Mesothelial cell of epicardium (in vitro differentiated cells): Measurements from ENCODE around the gene FANCC. TPM values are rescaled to one million over a fixed set of nuclear protein-coding genes. Genes with fewer than 3 reads are reported as not detected.

Experiments
- DNase-seq, 2 experiments: peaks; one replicate each; pipeline ENCODE4 v3.0.0; 2021; ENCODE audit warnings: low spot score in 2 of 2; ENCODE audit not compliant: unreplicated experiment in 2 of 2
- H3K27ac Mint-ChIP-seq: 2 replicates; pipeline ENCODE4 v1.8.0; 2021; ENCODE audit warnings: mixed read lengths
- H3K27me3 Mint-ChIP-seq: 2 replicates; pipeline ENCODE4 v1.8.0; 2021; ENCODE audit warnings: low read depth, mixed read lengths
- H3K36me3 Mint-ChIP-seq: 2 replicates; pipeline ENCODE4 v1.8.0; 2021; ENCODE audit warnings: mixed read lengths
- H3K4me1 Mint-ChIP-seq: 2 replicates; pipeline ENCODE4 v1.8.0; 2021; ENCODE audit warnings: mixed read lengths
- H3K4me3 Mint-ChIP-seq: 2 replicates; pipeline ENCODE4 v1.8.0; 2021; ENCODE audit warnings: mild to moderate bottlenecking, moderate library complexity, mixed read lengths
- H3K9me3 Mint-ChIP-seq: 2 replicates; pipeline ENCODE4 v1.8.0; 2021; ENCODE audit warnings: mixed read lengths
- CTCF ChIP-seq: fragments of 200-600 bp; sonication (generic); IDR thresholded peaks from one replicate; pipeline ENCODE4 v1.5.0; 2021; ENCODE audit warnings: antibody characterized with exemption; ENCODE audit not compliant: unreplicated experiment
- total RNA-seq: library from RNA; stranded (reverse); gene quantifications from 3 replicates; pipeline ENCODE4 v1.2.1, GENCODE V29; 2021

Gene FANCC
- total RNA-seq, 1 donor from 2014 or later: 22.5 TPM

DNA sequence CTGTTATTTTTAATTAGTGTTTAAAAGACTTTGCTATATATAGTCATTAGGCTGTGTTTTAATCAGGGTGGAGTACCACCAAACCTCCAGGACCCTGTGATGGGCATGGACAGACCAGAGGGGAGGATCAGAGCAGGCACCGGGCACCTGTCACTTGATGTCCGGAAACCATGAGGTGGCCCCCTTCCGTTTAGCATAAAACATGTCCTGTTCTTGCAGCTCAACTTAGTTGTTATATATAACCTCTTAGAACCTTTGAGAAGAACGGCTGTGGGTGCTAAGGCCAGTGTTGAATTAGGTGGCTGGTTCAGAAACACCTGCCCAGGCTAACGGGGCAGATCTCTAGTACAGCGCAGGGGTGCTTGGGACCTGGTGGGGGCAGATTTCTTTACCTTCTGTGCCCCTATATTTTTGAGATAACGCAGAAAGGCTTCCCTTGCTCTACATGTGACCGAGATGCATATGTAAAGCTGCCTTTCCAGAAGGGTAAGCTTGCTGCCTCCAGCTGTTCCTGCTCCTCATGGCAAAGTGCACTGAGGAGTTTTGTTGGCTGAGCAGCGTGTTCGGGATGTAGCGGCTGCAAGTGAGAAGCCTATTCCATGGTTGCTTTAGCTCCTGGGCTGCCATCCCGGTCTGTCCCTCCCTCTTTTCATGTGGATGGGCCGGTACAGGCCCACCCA, 255.5 kb downstream of the FANCC start:
- TF ChIP-seq CTCF: no peak
- Mint-ChIP-seq H3K36me3 (peaks cover 14% of the 10 kb centered on the region), H3K27ac (no peak overlapping the region), H3K4me3 (no peak overlapping the region), H3K27me3 (no peaks in the 10 kb centered on the region), H3K9me3 (no peaks in the 10 kb centered on the region), H3K4me1 (peaks cover 40% of the 10 kb centered on the region)
- no peak for DNase-seq

DNA sequence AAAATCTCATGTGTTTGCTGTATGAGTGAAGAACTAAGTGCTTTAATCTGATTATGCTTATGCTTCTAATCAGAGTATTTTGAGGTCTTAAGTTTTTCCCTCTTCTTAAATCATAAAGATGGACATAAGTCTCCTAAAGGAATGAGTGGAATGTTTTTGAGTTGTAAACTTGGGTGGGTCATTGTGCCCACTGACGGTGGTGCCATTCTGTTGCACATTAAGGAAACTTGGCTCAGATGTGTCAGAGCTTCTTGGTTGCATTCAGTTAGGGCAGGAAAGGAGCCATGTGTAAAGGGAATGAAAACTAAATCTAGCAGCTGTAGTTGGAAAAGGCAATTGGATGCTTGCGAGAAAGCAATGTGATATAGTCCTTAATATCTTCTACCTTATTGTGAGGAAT, 256.6 kb downstream of the FANCC start:
- Mint-ChIP-seq H3K36me3 (peaks cover 12% of the 10 kb centered on the region), H3K27me3 (no peaks in the 10 kb centered on the region), H3K4me1 (peaks cover 52% of the 10 kb centered on the region), H3K27ac (peak overlapping the region; percentile 44), H3K4me3 (no peak overlapping the region), H3K9me3 (no peaks in the 10 kb centered on the region)
- DNase-seq: no peak
- no peak for TF ChIP-seq CTCF

GRCh38 chr9:95060234-95060633, 257.3 kb downstream of the FANCC start:
- no peaks in the 10 kb centered on the region for H3K9me3 Mint-ChIP-seq
- no peaks in the 10 kb centered on the region for H3K27me3 Mint-ChIP-seq
- H3K36me3 Mint-ChIP-seq: peaks cover 12% of the 10 kb centered on the region
- H3K4me1 Mint-ChIP-seq: peaks cover 59% of the 10 kb centered on the region
- peak overlapping the region; percentile 32 for H3K27ac Mint-ChIP-seq
- DNase-seq: no peak
- TF ChIP-seq CTCF: no peak
- H3K4me3 Mint-ChIP-seq: no peak overlapping the region

DNA sequence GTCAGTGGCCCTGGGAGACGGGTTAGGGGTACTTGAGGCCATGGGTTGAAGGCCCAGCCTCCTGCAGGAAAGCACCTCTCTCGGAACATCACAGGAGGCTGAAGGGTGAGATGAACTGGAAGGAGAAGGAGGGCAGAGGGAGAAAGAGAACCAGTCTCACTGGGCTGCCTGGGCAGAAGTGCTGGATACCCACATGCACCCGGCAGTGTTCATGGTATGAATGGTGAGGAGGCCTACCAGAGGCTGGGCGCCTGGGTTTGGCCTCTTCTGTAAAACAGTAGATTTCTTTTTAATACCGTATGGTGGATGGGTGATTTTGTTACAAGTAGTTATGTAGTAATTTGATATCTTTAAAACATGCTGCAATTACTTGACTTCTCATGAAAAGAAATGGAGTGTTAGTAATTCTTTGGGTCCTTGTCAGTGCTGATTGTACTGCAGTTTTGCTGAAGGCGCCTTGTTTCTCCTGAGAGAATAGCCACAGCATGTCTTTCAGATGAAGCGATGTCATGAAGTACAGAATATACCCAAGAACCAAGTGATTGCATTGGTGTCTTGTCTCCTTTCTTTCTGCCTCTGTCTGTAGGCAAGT, 258.6 kb downstream of the FANCC start:
- DNase-seq: no peak
- Mint-ChIP-seq H3K27me3 (no peaks in the 10 kb centered on the region), H3K9me3 (no peaks in the 10 kb centered on the region), H3K4me1 (peaks cover 66% of the 10 kb centered on the region), H3K36me3 (peaks cover 11% of the 10 kb centered on the region), H3K4me3 (no peak overlapping the region), H3K27ac (peak overlapping the region; percentile 96)
- TF ChIP-seq CTCF: no peak

- DNase-seq: no peak
- H3K27ac Mint-ChIP-seq: peak overlapping the region; percentile 96
- TF ChIP-seq CTCF: no peak
- H3K36me3 Mint-ChIP-seq: peaks cover 5% of the 10 kb centered on the region
- H3K4me3 Mint-ChIP-seq: no peak overlapping the region
- peaks cover 66% of the 10 kb centered on the region for H3K4me1 Mint-ChIP-seq
- no peaks in the 10 kb centered on the region for H3K9me3 Mint-ChIP-seq
- H3K27me3 Mint-ChIP-seq: no peaks in the 10 kb centered on the region
These were observed 259.3 kb downstream of the FANCC start for GRCh38 chr9:95058121-95058785.
